GM12878 (cell line): ENCODE results near the gene SMPD3. TPM values are rescaled to one million over a fixed set of nuclear protein-coding genes. Genes with fewer than 3 reads are reported as not detected.

Experiments used
- ATAC-seq: fragments of 200-7000 bp; cut with Tn5 transposase; 3 replicates; pipeline ENCODE4 v1.9.1; 2020; ENCODE audit warnings: mild to moderate bottlenecking, moderate library complexity
- BruUV-seq: library from RNA; stranded (reverse); fragments of 400-500 nt; replicated peaks from 2 replicates; lab custom pipeline; 2021; lab: Mats Ljungman, UMichigan
- CTCF ChIA-PET: fragments of 300-600 bp; sonication (Branson Sonifier 250); formaldehyde crosslinking; extraction: SDS; loops from one replicate; lab custom pipeline; 2021; ENCODE audit warnings: inconsistent platforms; lab: Yijun Ruan, JAX
- POLR2A ChIA-PET: fragments of 350-600 bp; formaldehyde crosslinking; extraction: SDS; loops from one replicate; lab custom pipeline; 2021; ENCODE audit warnings: inconsistent platforms; lab: Charles Lee
- RAD21 ChIA-PET: fragments of 300-600 bp; sonication (Branson Sonifier 250); formaldehyde crosslinking; loops from one replicate; lab custom pipeline; 2023; ENCODE audit warnings: antibody characterized with exemption; ENCODE audit not compliant: unreplicated experiment; lab: Charles Lee
- SMC1A ChIA-PET: fragments of 300-600 bp; sonication (Branson Sonifier 250); formaldehyde crosslinking; loops from one replicate; lab custom pipeline; 2023; ENCODE audit not compliant: unreplicated experiment, uncharacterized antibody; lab: Charles Lee
- DNase-seq: peaks from one replicate; pipeline ENCODE4 v3.0.0-alpha.2; 2011; ENCODE audit warnings: low read depth, low spot score
- FAIRE-seq: peaks from 3 replicates; lab custom pipeline; 2011; peaks lifted over from hg19 to GRCh38; lab: Jason Lieb, UNC
- H2AFZ ChIP-seq: 2 replicates; pipeline ENCODE4 v1.6.0; 2011; ENCODE audit warnings: low read depth, low read length, control low read depth; ENCODE audit not compliant: control insufficient read depth
- H3K27ac ChIP-seq: 2 replicates; pipeline ENCODE4 v1.5.1; 2011; ENCODE audit warnings: control low read depth; ENCODE audit not compliant: control insufficient read depth, insufficient read depth
- H3K27me3 ChIP-seq, 2 experiments: replicated peaks in 1 of 2; 2 replicates each; pipeline versions ENCODE4 v1.6.0 to v1.6.1; 2011; ENCODE audit warnings: low read length in 1 of 2; ENCODE audit not compliant: control insufficient read depth in 2 of 2, insufficient read depth in 2 of 2
- H3K36me3 ChIP-seq, 2 experiments: 2 replicates each; pipeline ENCODE4 v1.5.1; 2011; ENCODE audit warnings: low read length in 1 of 2; ENCODE audit not compliant: control insufficient read depth in 2 of 2, insufficient read depth in 2 of 2
- H3K4me1 ChIP-seq: 2 replicates; pipeline ENCODE4 v1.6.1; 2011; ENCODE audit warnings: mild to moderate bottlenecking, low read length, moderate library complexity, mixed read lengths; ENCODE audit not compliant: control insufficient read depth, insufficient read depth
- H3K4me2 ChIP-seq: 2 replicates; pipeline ENCODE4 v1.6.0; 2011; ENCODE audit warnings: control low read depth; ENCODE audit not compliant: control insufficient read depth, insufficient read depth
- H3K4me3 ChIP-seq: fragments of 200-600 bp; sonication (generic); 2 replicates; pipeline ENCODE4 v1.5.1; 2016
- H3K79me2 ChIP-seq: 2 replicates; pipeline ENCODE4 v1.6.0; 2011; ENCODE audit warnings: low read length; ENCODE audit not compliant: control insufficient read depth, insufficient read depth
- H3K9ac ChIP-seq: 2 replicates; pipeline ENCODE4 v1.8.0; 2011; ENCODE audit warnings: low read length, control low read depth, mixed read lengths; ENCODE audit not compliant: control insufficient read depth, insufficient read depth
- H3K9me3 ChIP-seq: replicated peaks from 3 replicates; pipeline ENCODE4 v1.5.1; 2011; ENCODE audit warnings: mild to moderate bottlenecking, low read length; ENCODE audit not compliant: control insufficient read depth, insufficient read depth
- H4K20me1 ChIP-seq: 2 replicates; pipeline ENCODE4 v1.6.0; 2011; ENCODE audit not compliant: control insufficient read depth, insufficient read depth
- ATF3 ChIP-seq: IDR thresholded peaks from 2 replicates; pipeline ENCODE4 v1.6.1; 2011; ENCODE audit warnings: low read depth, mild to moderate bottlenecking, low read length, moderate library complexity, borderline replicate concordance; ENCODE audit errors: extremely low read depth
- CHD2 ChIP-seq: IDR thresholded peaks from 2 replicates; pipeline ENCODE4 v1.6.1; 2011; ENCODE audit warnings: low read depth, low read length, improper control_type of control experiment, borderline replicate concordance
- EED ChIP-seq: sonication (generic); IDR thresholded peaks from 2 replicates; pipeline ENCODE4 v1.6.1; 2016; ENCODE audit warnings: antibody characterized with exemption, low read depth
- FOS ChIP-seq: IDR thresholded peaks from 3 replicates; pipeline ENCODE4 v1.6.1; 2011; ENCODE audit warnings: borderline replicate concordance; ENCODE audit not compliant: insufficient read length; ENCODE audit errors: extremely low read depth
- GABPA ChIP-seq: IDR thresholded peaks from 2 replicates; pipeline ENCODE4 v1.6.1; 2014; ENCODE audit warnings: antibody characterized with exemption, low read depth, mild to moderate bottlenecking, inconsistent platforms
- HCFC1 ChIP-seq: fragments of 150-350 bp; IDR thresholded peaks from 2 replicates; pipeline ENCODE4 v1.6.1; 2014; ENCODE audit warnings: low read length
- MXI1 ChIP-seq: fragments of 150-350 bp; IDR thresholded peaks from 2 replicates; pipeline ENCODE4 v1.6.1; 2011; ENCODE audit warnings: low read depth, mild to moderate bottlenecking, inconsistent platforms, low read length, improper control_type of control experiment
- NBN ChIP-seq: fragments of 450-650 bp; IDR thresholded peaks from 2 replicates; pipeline ENCODE4 v1.6.1; 2016
- ZBTB40 ChIP-seq: fragments of 450-650 bp; IDR thresholded peaks from 2 replicates; pipeline ENCODE4 v1.6.1; 2016; ENCODE audit warnings: mild to moderate bottlenecking, moderate library complexity, borderline replicate concordance
- ZNF274 ChIP-seq: IDR thresholded peaks from one replicate; pipeline ENCODE4 v1.8.0; 2011; ENCODE audit not compliant: insufficient read length, insufficient read depth
- WGBS: methylation state at CpG from one replicate; pipeline ENCODE4 v1.1.6; 2016; ENCODE audit warnings: low lambda C conversion rate; ENCODE audit not compliant: insufficient replicate concordance, insufficient coverage; ENCODE audit errors: missing lambda C conversion rate; 5-methylcytosine and 5-hydroxymethylcytosine counted together
- in situ Hi-C: fragments of 300-500 bp; cut with MboI; formaldehyde crosslinking; loops from 9 replicates; pipeline ENCODE4 v1.14.3; 2018; ENCODE audit warnings: mixed read lengths
- intact Hi-C: fragments of 100-400 bp; cut with micrococcal nuclease; formaldehyde crosslinking; loops from one replicate; pipeline ENCODE4 v1.14.2; 2022; ENCODE audit not compliant: unreplicated experiment
- polyA plus RNA-seq, 11 experiments: library from polyadenylated mRNA; depleted of rRNA in 4 of 11; unstranded in 6 of 11; stranded (reverse) in 5 of 11; fragments of >200 nt; fragmentation: Nextera tagmentation in 4 of 11; fragmentation: Illumina TruSeq in 1 of 11; extraction: Ambion mirVana in 4 of 11; extraction: Trizol in 1 of 11; gene quantifications; 1 replicate in 1 of 11; 2 replicates in 10 of 11; pipeline versions ENCODE4 v1.2.1 to v1.2.3, GENCODE V29; 2011 to 2016; ENCODE audit warnings: inconsistent platforms in 2 of 11, missing spikeins in 2 of 11, low read depth in 1 of 11
- total RNA-seq, 4 experiments: library from RNA; depleted of rRNA in 3 of 4; stranded (reverse); fragments of >200 nt in 3 of 4; fragmentation: Illumina TruSeq in 1 of 4; extraction: Trizol in 1 of 4; gene quantifications; 2 replicates each; pipeline versions ENCODE4 v1.2.1 to v1.2.3, GENCODE V29; 2013 to 2021

The SMPD3 gene
- total and polyA plus RNA-seq, 10 of the 15 experiments (the other 5 are each of a cell fraction or from before 2014, with no cell fraction given) = 0.04 to 2.0 (median 1.2) TPM

GRCh38 chr16:68492151-68492542, 43.8 kb upstream of the SMPD3 start:
- H3K27ac ChIP-seq = no peak overlapping the region
- TF ChIP-seq FOS (no peak), CHD2 (no peak), NBN (no peak), ATF3 (no peak), MXI1 (no peak), EED (no peak), HCFC1 (no peak), ZBTB40 (no peak), ZNF274 (no peak), GABPA (no peak)
- TF ChIP-seq, all 136 proteins: peak for 0
- no TSS peak for BruUV-seq
- H3K9ac ChIP-seq = no peak overlapping the region
- DNase-seq (no peak), FAIRE-seq (no peak), ATAC-seq (no peak)
- H3K27me3 ChIP-seq = no peaks in the 10 kb centered on the region; a peak in 1 of 4 replicates
- peaks cover 13% of the 10 kb centered on the region for H3K4me1 ChIP-seq
- SMC1A ChIA-PET = no interaction called here
- WGBS = 88% methylated on average over 11 of the region's 11 CpGs
- H2AFZ ChIP-seq = no peak overlapping the region
- H4K20me1 ChIP-seq = no peaks in the 10 kb centered on the region
- RAD21 ChIA-PET = no interaction called here
- H3K9me3 ChIP-seq = no peaks in the 10 kb centered on the region; the same call in 1 of the 3 replicates
- no peak overlapping the region for H3K4me2 ChIP-seq
- POLR2A ChIA-PET = no interaction called here
- no peak overlapping the region for H3K4me3 ChIP-seq
- CTCF ChIA-PET = no interaction called here
- intact Hi-C loops (no loop called here), in situ Hi-C loops (no loop called here)
- no peaks in the 10 kb centered on the region for H3K79me2 ChIP-seq
- no peaks in the 10 kb centered on the region for H3K36me3 ChIP-seq
